C1 segment of cervical spinal cord (tissue), 14 donors: ENCODE results near the gene EHD1.

Experiments used
- DNase-seq, 14 donors: peaks; one replicate each; lab custom pipeline; 2025; lab: John Stamatoyannopoulos, UW

The EHD1 gene

DNA sequence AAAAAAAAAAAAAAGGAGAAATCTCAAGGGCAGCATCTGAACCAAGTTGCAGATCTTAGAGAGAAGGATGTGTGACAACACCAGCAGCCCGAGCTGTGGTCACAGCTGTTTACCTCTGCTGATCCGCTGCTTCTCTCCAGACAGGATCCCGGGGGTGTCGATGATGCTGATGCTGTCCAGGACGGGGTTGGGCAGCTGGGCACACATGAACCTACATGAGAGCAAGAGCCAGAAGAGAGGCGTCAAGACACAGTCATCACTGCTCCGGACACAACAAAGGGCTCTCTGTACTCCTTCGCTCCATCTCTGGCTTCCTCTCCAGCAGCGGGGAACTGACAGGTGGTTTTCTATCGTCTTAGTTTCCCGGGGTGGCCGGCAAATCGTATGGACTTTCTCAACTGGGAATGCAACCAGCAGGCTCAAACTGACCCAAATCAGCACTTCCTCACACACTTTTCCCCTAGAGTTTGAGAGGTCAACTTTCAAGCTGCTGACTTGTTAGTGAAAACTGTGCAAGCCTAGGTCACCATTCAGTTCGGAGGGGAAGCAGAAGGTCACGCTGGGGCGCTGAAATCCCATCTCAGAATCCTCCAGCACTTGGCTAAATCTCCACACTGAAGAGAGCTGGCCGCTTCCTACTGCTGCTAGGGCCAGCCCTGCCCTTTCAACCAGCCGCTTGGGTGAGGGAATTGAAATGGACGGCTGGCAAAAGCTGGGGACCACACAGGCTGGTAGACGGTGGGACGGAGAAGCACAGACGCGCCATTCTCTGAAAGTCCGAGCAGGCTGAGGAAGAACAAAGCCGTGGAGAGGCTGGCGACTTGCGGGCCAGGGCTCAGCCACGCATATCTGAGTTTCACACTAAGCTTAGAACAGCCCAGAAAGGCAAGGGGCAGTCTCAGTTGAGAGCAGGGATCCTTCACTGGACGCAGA lies 3.8 kb downstream of the EHD1 start:
- DNase-seq: peak in 10 of 14 donors; percentile 30 to 79 (median 56)

DNA sequence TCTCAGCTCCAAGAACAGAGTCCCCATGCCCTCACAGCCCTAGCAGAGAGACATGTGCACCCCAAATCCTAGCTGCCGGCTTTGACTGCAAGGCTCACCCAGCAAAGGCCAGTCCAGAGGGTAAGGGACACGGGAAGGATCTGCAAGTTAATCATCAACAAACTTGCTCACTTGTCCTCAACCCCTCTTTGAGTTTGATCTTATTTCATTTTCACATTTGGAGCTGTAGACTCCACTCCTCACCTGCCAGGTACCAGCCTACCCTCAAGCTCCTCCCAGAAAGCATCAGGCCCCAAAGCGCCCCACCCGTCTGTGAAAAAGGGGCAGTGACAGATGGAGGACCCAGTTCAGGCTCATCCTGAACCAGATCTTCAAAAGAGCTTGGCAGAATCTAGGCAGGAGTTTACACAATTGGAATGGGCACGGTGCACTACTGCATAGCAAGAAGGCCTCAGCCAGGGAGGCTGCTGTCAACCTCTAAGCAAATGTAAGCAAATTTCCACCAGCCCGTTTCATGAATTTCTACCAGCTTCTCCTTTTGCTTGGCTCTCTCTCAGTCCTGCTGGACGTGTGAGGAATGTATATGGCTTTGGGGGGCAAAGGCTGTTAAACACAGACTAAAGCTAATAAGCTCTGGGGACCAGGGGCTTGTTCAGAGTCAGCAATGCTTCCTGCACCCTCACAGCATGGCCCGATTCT lies 5.5 kb downstream of the EHD1 start:
- DNase-seq: peak in 1 of 14 donors; percentile 42

GRCh38 chr11:64871492-64871891 lies 6.9 kb downstream of the EHD1 start:
- DNase-seq: no peak

DNA sequence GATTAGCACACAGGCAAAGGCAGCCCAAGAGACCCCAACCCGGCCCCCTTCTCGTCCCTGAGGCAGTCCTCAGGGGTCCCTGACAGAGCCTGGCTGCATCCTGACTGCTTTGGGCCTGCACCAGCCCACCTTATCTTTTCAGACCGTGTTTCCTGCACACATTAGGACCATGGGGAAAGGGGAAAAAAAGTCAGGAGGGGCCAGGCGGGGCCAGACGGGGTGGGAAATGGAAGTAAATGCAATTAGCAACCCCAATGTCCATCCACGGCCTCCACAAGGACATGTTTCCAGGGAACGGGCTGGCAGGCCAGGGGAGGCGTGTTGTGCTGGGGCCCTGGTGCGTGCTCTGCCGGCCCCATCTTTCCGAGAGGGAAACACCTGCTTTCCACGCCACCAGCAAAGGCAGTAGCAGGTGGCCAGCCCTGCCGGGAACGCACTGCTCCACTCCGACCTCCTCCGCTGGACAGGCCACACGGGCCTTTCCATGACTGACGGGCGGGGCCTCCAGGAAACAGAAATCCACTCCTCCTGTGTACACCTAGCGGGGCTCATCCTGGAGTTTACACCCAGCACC lies 7.4 kb downstream of the EHD1 start:
- peak in 1 of 14 donors; percentile 47 for DNase-seq

DNA sequence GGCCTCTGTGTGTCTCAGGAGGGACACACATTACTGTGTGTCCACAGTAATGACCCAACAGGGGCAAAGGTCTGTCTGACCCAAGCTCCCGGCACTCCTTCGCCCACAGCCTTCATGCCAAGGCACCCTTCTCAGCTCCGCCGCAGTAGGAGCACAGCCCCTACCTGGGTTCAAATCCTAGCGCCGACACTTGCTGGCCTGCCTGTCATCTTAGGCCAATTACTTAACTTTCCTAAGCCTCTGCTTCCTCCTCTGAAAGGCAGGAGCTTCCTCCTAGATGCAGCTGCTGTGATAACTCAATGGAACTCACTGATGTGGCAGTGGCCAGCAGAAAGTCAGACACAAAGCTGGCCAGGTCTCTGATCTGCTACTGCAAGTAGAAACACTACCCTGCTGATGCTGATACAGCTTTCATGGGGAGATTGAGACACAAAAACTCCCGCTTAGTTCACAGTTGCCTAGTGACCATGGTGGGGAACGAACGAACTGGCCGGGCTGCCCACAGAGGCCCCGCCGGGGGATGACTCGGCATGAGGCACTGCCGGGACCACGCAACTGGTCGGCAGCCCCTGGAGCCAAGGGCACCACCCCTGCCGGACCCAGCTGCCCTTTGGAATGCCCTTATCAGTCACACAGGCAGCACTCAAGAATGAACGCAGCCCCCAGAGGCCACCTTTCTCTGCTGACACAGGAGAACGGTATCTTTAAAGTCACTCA lies 8.1 kb downstream of the EHD1 start:
- DNase-seq: peak in 1 of 14 donors; percentile 11

- no peak for DNase-seq
Observed at GRCh38 chr11:64869571-64870175, 8.7 kb downstream of the EHD1 start.

- DNase-seq: peak in 2 of 14 donors; percentile 32 to 74
Observed at GRCh38 chr11:64868904-64869570, 9.4 kb downstream of the EHD1 start.

DNA sequence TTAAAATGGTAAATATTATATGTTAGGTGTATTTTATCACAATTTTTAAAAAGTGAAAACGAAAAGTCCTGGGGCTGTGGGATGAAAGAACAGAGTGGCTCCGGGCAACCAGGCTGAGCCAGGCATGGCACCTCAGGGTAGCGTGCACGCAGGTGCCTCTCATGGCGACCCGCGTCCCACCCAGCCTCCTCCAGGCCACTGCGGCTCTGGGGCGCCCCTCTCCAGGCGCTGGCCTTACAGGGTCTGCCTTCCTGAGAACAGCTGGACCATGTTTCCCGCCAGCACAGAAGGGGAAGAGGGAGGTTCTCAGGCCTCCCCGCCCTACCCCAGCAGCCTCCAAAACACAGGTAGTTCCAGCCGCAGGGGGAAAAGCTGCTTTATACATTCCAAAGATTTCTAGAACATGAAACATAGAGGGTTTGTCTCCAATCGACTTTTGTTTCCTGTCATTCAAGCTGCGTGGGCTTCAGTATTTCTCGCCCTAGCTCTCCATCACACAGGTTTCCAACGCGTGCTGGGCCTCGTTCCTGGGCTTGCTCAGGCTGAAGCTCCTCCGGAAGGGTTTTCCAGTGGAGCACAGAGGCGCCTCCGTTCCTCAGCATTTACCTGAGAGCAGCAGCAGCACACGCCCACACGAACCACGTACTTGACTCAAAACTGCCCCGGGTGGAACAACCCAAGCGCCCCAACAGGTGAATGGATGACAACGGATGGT lies 10.5 kb downstream of the EHD1 start:
- peak in 1 of 14 donors; percentile 43 for DNase-seq

GRCh38 chr11:64866173-64866491 lies 12.3 kb downstream of the EHD1 start:
- DNase-seq: no peak

DNA sequence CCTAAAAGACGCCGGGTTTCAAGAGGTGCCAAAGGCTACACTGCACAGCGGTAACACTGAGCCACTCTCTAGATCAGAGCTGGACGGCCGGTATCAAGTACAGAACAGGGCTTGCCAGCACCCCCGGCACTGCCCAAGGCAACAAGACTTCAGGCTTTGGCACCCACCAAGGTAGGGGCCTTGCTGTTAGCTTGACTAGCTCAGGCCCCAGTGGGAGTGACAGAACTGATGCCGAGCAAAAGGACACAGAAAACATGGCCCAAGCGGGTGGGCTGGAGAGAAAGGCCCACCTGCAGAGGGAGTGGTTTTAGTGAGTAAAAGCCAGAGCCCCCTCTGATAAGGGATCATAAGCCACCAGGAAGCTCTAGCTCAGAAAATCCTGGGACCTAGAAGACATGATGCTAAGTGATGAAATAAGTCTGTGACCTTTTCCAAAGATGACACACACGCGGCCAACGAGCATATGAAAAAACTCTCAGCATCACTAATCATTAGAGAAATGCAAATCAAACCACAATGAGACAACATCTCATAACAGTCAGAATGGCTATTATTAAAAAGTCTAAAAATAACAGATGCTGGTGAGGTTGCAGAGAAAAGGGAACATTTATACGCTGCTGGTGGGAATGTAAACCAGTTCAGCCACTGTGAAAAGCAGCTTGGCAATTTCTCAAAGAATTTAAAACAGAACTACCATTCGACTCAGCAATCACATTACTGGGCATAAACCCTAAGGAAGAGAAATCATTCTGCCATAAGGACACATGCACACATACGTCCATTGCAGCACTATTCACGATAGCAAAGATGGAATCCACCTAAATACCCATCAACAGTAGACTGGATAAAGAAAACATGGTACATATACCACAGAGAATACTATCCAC lies 12.9 kb downstream of the EHD1 start:
- peak in 1 of 14 donors; percentile 51 for DNase-seq

- DNase-seq: peak in 10 of 14 donors; percentile 21 to 78 (median 44)
Observed at GRCh38 chr11:64864473-64865285, 13.7 kb downstream of the EHD1 start.

- DNase-seq: peak in 1 of 14 donors; percentile 65
Observed at GRCh38 chr11:64864135-64864472, 14.3 kb downstream of the EHD1 start.

DNA sequence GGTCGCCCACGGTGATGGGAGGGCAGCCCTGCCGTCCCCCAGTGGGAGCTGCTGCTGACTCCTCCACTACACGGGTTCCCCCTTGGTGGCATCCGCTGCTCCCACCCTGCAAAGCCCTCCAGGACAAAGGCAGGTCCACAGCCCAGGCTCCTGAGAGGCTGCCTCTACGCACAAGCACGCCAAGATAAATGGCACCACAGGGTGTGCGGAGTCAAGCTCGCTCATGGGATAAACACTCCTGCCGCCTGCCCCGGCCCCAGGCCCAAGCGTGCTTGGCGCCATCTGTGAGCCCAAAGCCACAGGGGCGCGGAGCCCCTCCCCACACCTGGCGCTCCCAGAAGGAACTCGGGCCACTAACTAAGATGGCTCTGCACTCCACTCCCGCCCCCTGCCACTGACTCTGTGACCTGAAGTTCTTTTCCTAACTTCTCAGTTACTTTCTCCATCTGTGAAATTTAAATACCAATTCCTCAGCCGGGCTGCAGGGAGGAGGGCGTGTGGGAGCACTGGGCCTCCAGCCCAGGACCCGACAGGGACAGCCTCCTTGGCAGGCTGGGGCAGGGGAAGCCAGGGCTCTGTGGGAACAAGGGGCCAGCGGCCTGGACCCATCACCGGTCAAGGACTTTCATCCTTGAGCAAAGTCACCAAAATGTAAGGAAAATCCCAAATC lies 14.9 kb downstream of the EHD1 start:
- DNase-seq: peak in 4 of 14 donors; percentile 47 to 67 (median 56)

GRCh38 chr11:64862987-64863390 lies 15.4 kb downstream of the EHD1 start:
- peak in 1 of 14 donors; percentile 49 for DNase-seq

DNA sequence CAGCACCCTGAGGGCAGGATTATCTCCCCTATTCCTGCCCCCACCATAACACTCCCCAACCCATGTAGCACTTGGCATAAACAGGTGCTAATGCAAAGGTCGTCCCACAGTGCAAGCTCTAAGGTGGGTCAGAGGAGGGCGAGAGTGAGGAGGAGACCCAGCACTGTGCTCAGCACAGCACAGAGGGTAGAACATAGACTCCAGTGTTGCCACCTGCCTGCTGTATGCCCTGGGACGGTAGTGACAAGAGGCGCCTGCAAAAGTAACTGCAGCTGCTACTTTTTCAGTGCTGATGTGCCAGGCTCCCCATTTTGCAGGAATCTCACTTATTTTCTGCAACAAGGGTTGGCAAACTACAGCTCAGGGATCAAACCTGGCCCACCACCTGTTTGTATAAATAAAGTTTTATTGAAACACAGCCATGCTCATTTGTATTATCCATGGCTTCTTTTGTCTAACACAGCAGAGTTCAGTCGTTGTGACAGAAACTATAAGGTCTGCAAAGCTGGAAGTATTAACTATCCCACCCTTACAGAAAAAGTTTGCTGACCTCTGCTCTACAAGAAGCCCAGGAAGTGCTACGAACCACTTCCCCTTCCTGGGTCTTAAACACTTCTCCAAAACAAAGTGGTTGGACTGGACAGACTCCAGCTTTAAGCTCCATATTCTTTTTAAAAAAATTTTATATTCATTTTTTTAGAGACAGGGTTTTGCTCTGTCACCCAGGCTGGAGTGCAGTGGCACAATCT lies 17.0 kb downstream of the EHD1 start:
- DNase-seq: no peak

DNA sequence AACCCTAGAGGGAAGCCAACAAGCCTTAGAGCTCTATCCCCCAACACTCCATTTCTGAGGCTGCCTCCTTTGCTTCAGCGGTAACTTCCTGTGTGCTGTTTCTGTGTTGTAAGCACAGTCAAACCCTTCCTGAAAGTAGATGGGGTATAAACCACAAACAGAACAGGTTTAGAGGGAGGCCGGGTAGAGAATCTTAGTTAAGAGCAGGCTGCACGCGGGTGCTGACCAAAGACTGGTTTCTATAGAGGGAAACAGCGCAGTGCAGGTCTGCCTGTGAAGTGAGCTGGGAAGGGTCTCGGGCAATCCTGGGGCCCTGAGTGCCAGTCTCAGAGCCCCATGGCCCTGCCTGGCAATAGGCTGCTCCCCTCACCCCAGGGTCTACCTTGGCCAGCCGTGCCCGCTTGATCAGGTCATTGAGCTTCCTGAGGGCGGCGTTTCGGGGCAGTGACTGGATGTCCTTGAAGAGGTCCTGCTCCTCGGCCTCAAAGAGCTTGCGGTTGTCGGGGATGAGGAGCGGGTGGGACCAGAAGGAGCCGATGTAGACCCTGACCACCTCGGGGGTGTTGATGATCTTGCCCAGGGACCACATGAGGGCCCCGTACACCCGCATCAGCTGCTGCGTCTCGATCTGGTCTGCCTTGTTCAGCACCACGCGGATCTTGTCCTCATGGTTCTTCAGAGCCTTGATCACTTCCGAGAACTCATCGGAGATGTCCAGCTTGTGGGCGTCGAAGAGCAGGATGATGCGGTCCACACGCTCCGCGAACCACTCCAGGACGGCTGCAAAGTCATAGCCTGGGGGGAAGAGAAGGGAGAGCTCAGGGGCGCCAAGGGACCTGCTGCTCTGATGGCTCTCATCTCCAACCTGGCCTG lies 18.6 kb downstream of the EHD1 start:
- no peak for DNase-seq
